Occipital lobe (tissue), 2 donors: ENCODE results near the gene ZNF429. TPM values are rescaled to one million over a fixed set of nuclear protein-coding genes. Genes with fewer than 3 reads are reported as not detected.
"Not testable (repeated sequence)": the region's sequence is repeated elsewhere in the genome, so short reads cannot be mapped to it uniquely, and the experiment has no call there.

ENCODE experiments used
- DNase-seq: peaks from one replicate; lab custom pipeline; 2025; lab: John Stamatoyannopoulos, UW
- total RNA-seq: library from RNA; depleted of rRNA; stranded (reverse); fragments of >200 nt; gene quantifications from one replicate; pipeline ENCODE4 v1.2.3, GENCODE V29; 2014

The ZNF429 gene
- total RNA-seq: 25.9 TPM

DNA sequence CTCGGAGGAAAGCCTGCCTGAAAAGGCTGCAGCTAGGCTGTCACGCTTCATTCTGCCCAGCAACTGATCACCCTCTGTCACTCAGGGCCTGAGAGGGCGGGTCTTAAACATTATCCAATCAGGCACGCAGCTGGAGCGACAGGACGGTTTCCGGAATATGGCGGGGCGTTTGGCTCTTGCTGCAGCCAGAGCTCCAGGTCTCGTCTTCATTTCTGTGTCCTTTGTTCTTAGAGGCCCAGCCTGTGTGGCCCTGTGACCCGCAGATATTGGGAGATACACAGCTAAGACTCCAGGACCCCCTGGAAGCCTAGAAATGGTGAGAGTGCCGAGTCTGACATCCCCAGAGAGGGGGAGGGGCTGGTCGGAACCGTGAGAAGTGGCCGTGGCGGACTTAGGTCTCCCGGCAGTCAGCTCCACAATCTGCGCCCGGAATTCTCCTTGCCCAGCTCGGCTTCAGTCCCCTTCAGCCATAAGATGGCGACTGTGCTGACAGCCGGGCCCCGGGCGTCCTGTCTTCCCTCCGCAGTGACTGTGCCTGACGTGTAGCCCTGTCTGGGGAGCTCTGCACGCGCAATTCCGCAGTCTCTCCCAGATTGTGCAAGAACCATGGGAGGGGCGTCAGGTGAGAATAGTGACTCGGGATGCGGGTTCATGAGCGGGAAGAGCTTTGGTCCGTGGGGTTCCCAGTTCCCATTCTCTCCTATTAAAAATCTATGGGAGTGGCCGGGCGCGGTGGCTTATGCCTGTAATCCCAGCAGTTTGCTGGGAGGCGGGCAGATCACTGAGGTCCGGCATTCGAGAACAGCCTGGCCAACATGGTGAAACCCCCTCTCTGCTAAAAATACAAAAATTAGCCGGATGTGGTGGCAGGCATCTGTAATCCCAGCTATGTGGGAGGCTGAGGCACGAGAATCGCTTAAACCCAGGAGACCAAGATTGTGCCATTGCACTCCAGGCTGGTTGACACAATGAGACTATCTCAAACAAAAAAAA is at the start of gene ZNF429:
TSS of gene ZNF429 (plus strand) at position 144 of the 993 bp plus-strand sequence. CDS start at position 314, 170 bp downstream.
- DNase-seq: peak; percentile 89

DNA sequence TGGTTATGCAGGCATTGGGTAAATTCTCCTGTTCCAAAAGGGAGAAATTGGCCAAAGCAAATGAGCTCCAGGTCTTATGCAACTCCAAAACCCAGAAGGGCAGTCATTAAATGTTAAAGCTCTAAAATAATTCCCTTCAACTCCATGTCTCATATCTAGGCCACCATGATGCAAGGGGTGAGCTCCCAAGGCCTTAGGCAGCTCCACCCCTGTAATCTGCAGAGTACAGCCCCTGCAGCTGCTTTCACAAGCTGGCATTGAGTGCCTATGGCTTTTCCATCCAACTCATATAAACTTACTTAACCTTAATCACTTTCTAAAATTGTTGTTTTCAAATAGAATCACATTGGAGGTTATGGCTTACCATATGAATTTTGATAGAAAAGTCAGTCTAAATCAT is 44.7 kb upstream of the ZNF429 start:
- DNase-seq: no peak

DNA sequence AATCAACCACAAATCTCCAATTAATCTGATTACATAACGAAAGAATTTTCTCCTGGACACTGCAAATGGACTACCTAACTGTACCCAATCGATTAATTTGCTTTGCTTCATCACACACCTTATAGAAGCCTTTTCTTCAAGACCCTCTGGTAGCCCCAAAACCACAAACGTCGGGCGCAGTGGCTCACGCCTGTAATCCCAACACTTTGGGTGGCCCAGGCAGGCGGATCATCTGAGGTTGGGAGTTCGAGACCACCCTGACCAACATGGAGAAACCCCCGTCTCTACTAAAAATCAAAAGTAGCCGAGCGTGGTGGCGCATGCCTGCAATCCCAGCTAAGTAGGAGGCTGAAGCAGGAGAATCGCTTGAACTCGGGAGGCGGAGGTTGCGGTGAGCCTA is 42.9 kb upstream of the ZNF429 start:
- DNase-seq: no peak

DNA sequence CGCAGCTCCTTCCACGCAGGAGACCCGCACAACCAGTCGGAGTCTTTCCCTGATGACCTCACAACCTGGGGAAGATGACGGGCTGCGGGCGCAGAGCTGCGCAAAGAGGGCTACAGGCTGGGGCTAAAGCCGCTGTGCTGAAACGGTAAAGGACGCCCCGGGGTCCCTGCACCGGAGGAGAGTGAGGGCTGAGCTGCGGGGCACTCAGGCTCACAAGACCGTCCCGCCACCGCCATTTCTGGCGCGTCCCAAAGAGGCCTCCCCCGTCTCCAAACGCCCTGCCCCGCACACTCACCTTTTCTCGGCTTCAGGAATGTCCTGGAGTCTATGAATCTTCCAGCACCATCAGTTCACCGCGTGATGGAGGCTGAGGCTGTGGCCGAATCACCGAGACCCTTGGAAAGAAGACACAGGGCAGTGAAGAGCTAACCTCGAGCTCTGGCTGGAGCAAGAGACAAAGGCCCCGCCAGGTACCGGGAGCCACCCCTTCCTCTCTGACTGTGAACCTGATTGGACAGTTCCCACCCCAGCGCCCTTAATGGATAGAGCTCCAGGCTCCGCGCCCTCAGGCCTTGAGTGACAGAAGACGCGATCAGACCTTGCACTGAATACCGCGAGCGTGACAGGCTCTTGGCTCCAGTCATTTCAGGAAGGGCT is 41.8 kb upstream of the ZNF429 start:
- no peak for DNase-seq

DNA sequence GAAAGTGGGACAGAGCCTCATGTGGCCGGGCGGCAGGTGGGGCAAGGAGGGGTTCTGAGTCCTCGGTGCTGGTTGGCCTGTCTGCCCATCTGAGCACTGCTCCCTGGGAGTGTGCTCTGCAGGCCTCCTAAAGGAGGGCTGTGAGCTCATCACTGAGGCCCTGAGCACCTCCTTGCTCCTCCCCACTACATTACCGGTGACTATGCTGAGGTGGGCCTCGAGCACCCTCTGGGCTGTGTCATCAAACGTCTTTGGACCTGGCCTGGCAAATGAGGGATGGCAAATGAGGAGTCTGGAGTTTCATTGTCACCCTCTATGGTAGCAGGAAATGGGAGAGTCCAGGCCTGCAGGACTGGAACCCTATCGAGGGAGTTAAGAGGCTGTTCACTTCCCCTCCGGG is 38.8 kb upstream of the ZNF429 start:
- DNase-seq: no peak

DNA sequence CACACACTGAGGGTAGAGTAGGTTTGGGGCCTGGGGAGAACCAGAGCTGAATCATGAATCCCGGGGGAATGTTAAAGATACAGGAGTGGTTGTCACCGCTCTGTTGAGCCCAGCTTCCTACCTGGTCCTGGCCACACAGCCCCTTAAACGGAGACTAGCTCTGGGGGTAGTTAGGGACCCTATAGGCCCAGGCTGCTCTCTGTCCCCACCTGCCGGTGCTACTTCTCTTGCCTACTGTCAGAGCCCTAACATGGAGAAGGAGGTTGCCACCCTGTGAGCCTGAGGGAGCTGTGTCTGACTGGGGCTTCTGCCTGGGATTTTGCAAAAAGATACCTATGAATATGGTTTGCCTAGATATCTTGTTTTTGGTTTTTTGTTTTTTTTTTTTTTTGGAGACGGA is 36.6 kb upstream of the ZNF429 start:
- DNase-seq: no peak

DNA sequence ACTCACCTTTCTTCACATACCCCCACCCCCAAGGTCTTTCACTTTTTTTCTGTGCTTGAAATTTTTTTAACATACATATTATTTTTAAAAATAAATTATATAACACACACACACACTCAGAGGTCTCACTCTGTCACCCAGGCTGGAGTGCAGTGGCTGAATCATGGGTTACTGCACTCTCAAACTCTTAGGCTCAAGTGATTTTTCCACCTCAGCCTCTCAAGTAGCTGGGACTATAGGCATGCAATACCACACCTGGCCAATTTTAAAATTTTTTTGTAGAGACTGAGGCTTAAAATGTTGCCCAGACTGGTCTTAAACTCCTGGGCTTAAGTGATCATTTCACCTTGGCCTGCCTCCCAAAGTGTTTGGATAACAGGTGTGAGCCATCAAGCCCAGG is 32.9 kb upstream of the ZNF429 start:
- DNase-seq: no peak

DNA sequence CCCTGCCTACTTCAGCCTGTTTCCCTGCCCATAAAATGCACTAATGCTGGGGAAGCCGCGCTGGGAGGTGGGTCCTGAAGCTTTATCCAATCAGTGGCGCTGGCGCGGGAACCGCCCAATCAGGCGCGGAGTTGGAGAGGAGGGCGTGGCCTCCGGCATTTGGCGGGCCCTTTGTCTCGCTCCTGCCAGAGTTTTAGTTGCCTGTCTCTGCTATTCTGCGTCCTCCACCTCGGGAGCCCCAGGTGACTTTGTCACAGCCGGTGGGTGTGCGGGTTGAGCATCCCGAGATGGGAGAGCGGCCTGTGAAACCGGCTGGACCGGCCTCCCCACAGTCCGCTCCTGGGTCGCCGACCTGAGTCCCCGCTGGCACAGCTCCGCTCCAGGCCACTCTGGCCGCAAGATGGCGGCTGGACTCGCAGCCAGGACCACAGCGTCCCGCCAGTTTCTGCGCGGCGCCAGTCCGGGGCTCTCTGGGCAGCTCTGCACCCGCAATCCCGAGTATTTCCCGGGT is 30.7 kb upstream of the ZNF429 start:
- peak; percentile 64 for DNase-seq

DNA sequence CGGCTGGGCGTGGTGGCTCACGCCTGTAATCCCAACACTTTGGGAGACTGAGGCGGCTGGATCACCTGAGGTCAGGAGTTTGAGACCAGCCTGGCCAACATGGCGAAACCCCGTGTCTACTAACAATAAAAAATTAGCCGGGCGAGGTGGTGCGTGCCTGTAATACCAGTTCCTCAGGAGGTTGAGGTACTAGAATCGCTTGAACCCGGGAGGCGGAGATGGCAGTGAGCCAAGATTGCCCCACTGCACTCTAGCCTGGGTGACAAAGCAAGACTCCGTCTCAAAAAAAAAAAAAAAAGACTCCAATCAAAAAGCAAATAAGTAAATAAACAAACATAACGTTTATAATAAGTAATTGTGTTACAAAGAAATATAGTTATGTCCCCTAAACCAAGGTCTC is 23.0 kb upstream of the ZNF429 start:
- not testable (repeated sequence) for DNase-seq

DNA sequence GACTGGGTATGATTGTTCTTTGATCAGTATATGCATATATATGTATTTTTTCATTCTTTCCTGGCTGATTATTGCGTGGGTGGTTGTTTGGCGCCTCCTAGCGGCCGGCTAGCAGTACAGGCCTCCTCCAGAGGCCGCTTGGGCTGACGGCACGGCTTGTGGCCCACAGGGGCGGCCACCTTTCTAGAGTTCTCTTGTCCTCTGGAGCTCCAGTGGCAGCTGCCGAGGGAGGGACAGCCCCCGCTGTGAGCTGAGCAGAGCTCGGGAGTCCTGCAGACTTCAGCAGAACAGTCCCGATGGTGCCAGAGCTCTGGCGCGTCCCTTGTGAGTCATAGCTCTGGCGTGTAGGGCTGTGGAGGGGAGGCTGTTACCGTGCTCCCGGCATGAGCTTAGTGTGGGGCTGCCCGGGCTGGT is 22.5 kb upstream of the ZNF429 start:
- DNase-seq: no peak

DNA sequence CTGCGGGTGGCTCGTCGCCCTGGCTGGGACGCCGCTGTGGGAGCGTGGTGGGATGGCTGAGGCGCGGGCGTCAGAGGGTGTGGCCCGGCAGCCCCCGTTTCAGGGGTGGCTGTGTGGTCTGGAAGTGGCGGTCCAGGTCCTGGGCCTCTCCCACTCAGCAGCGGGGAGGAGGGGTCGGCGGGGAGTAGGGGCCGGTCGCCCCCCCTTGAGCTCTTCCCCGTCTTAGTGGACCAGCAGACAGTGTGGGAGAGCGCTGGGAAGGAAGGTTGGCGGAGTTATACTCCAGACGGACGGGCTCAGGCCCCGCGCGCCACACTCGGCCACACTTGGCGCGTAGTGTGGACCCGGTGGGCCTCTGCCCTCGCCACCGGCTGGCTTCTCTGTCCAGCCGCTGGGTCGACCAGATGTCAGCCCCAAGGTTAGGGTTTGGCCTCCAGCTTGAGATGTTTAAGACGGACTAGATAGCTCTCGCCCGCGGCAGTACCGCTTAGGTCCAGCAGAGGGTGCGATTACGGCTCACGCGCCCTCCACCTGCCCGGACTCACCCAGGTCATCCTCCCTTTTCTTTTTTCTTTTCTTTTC is 21.7 kb upstream of the ZNF429 start:
- DNase-seq: no peak

DNA sequence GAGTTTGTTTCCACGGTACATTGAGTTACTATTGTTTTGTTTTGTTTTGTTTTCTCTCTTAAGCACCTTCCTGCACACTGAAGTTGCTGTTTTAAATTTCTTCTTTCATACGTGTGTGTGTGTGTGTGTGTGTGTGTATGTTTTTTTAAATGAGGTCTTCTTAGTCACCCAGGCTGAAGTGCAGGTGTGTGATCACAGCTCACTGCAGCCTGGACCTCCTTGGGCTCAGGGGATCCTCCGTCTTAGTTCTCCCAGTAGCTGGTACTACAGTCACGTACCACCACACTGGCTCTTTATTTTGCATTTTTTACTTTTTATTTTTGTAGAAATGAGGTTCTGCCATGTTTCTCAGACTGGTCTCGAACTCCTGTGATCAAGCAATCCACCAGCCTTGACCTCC is 20.8 kb upstream of the ZNF429 start:
- no peak for DNase-seq

DNA sequence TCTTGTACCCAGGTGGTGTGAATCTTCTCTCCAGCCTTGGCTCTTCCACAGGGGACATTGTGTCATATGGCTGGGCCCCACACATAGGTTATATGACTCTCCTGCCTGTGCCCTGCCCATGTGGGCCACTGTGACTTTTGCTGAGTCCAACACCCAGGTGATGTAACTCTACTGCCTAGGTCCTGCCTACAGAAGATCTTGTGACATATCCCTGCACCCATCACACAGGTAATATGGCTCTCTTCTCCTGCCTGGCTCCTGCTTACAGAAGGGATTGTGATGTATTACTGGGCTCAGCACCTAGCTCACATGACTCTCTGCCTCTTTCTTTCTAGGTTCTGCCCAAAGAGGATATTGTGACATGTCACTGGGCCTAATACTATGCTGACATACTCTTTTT is 19.5 kb upstream of the ZNF429 start:
- DNase-seq: no peak

DNA sequence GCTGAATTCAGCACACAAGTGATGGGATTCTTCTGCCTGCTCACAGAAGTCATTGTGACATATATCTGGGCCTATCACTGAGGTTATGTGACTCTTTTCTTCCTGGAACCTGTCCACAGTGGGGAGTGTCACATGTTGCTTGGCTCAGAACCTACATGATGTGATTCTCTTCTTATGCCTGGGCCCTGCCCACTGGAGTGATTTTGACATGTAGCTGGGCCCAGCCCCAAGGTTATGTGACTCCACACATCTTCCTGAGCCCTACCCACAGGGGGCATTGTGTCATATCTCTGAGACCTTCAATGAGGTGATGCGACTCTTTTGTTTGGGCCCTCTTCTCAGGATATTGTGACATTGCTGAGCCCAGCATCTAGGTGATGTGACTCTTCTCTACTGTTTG is 17.4 kb upstream of the ZNF429 start:
- DNase-seq: no peak

DNA sequence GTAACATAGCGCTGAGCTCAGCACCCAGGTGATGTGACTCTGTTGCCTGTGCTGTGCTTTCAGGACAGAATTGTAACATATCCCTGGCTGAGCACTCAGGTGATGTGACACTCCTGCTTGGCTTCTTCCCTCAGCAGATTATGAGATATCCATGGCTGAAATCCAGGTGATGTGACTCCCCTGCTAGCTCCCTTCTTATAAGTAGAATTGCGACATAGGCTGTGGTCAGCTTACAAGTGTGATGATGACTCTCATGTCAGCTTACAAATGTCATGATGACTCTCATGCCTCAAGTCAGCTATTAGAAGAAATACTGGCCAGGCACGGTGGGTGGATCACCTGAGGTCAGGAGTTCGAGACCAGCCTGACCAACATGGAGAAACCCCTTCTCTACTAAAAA is 14.3 kb upstream of the ZNF429 start:
- DNase-seq: no peak

DNA sequence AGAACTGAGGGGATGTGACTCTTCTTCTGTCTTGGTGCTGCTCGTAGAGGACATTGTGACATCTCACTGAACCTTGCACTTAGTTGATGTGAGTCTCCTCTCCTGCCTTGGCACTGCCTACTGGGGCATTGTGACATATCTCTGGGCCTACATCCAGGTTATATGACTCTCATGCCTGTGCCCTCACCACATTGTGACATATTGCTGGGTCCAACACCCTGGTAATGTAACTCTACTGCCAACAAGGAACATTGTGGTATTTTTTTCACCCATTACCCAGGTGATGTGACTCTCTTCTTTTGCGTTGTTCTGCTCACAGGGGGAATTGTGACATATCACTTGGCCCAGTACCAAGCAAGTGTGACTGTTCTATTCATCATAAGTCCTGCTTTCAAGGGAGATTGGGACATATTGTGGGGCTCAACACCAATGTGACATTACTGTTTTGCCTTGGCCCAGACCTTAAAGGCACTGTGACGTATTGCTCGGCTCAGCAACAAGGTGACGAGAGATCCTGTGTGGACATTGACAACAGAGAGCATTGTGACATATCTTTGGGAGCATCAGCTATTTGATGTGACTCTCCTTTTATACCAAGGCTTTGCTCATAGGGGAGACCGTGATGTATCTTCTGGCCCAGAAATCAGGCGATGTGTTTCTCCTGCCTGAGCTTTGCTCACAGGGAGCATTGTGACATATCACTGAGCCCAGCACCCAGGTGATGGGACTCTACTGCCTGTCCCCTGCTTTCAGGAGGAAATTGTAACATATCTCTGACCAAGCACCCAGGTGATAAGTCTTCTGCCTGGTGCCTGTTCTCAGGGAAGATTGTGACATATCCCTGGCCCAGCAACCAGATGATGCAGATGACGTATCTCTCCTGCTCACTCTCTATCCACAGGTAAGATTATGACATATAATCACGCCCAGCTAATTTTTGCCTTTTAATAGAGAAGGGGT is 12.2 kb upstream of the ZNF429 start:
- DNase-seq: no peak

DNA sequence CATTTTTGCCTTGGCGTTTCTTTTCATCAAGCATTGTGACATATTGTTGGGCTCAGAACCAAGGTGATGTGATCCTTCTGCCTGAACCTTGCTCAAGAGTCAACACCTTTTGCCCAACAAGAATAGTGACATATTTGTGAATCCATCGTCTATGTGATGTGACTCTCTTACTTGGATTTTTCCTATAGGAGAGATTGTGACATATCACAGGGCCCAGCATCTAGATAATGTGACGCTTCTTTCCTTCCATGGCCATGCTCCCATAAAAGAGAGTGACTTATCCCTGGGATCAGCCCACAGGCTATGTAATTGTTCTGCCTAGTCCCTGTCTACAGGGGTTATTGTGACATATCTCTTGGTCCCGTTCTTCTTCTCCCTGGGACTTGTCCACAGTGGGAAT is 8.5 kb upstream of the ZNF429 start:
- DNase-seq: no peak

DNA sequence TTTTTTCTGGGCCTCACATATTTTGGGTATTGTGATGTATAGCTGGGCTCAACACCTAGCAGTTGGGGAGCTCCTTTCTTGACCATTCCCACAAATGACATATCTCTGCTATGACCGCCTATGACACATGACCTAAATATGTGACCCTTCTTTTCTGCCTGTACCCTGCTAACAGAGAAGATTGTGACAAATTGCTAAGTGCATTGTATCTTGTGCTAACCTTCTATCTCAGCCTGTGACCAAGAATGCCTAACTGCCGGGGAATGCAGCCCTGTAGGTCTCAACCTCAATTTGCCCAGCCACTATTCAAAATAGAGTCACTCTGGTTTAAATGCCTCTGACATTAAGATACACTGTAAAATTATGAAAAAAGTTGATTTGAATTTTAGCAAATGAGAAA is 6.8 kb upstream of the ZNF429 start:
- DNase-seq: no peak

DNA sequence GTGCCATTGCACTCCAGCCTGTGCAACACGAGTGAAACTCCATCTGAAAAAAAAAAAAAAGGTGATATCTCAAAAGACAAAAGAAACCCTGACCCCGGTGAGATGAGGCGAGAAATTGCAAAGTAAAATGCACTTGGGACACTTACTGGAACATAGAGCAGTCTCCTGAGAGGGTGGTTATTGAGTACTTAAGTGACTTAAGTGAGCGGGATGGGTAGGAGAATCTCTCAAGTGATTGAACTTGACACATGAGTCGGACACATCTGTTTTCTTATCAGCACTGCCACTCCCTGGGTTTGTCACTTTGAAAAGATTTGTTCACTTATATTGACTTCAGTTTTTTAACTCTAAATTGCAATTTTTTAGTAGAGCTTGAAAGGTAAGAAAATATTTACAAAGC is 2.8 kb downstream of the ZNF429 start:
- no peak for DNase-seq

DNA sequence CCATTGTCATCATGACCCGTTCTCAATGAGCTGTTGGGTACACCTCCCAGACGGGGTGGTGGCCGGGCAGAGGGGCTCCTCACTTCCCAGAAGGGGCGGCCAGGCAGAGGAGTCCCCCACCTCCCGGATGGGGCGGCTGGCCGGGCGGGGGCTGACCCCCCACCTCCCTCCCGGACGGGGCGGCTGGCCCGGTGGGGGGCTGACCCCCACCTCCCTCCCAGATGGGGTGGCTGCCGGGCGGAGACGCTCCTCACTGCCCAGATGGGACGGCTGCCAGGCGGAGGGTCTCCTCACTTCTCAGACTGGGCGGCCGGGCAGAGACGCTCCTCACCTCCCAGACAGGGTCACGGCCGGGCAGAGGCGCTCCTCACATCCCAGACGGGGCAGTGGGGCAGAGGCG is 5.7 kb downstream of the ZNF429 start:
- not testable (repeated sequence) for DNase-seq

DNA sequence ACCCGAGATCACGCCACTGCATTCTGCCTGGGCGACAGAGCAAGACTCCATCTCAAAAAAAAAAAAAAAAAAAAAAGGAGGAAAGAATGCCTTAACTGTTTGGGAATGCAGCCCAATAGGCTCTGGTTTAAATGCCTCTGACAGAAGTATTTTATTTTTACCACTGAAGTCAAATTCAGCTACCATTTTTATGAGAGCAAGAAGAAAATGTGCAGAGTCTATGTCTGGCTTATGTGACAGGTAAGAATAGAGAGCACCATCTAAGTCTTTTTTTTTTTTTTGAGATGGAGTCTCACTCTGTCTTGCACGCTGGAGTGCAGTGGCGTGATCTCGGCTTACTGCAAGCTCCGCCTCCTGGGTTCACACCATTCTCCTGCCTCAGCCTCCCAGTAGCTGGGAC is 7.2 kb downstream of the ZNF429 start:
- not testable (repeated sequence) for DNase-seq
